ENCODE measurements around the gene ELMO1.

The ELMO1 gene

GRCh38 chr7:37110660-37111424, 337.8 kb downstream of the ELMO1 start:
- Histone ChIP-seq H3K4me1 (ENCODE audit: control insufficient read depth, low read depth, low read length) (peaks cover 7% of the 10 kb centered on the region), H3K27me3 (ENCODE audit: insufficient read depth, low read length, poor library complexity) (no peaks in the 10 kb centered on the region), H3K9ac (ENCODE audit: low read length) (no peak overlapping the region), H2AK5ac (ENCODE audit: low read length) (no peak overlapping the region), H3K36me3 (ENCODE audit: control insufficient read depth, insufficient read depth, low read length) (no peaks in the 10 kb centered on the region), H2BK15ac (replicated peaks; ENCODE audit: low read depth) (no peak overlapping the region), H3K4ac (ENCODE audit: low read depth, low read length) (no peak overlapping the region), H3K4me3 (ENCODE audit: low read length) (no peak overlapping the region), H4K5ac (ENCODE audit: low read length) (no peak overlapping the region), H3K4me2 (ENCODE audit: low read length) (no peak overlapping the region), H3K56ac (ENCODE audit: low read length) (no peak overlapping the region), H3K23ac (ENCODE audit: low read length) (no peak overlapping the region), H4K8ac (ENCODE audit: low read depth, low read length) (no peak overlapping the region), H2BK5ac (ENCODE audit: low read length) (no peak overlapping the region), H3K18ac (ENCODE audit: low read length) (no peak overlapping the region), H3K79me1 (ENCODE audit: low read length) (no peaks in the 10 kb centered on the region), H2BK120ac (ENCODE audit: low read depth, low read length) (no peak overlapping the region), H3K27ac (ENCODE audit: low read depth, low read length) (no peak overlapping the region), H3K79me2 (ENCODE audit: control insufficient read depth, insufficient read depth, low read length) (no peaks in the 10 kb centered on the region)
- no peak for DNase-seq
- WGBS (ENCODE audit: extremely low coverage, insufficient coverage, low lambda C conversion rate) = no CpG with 5 or more reads among the region's 5 CpGs

- no peak overlapping the region for H2AK5ac ChIP-seq (ENCODE audit: low read length)
- no peak overlapping the region for H3K4me2 ChIP-seq (ENCODE audit: low read length)
- no peak overlapping the region for H2BK15ac ChIP-seq (replicated peaks; ENCODE audit: low read depth)
- no peak overlapping the region for H3K56ac ChIP-seq (ENCODE audit: low read length)
- no peak overlapping the region for H4K5ac ChIP-seq (ENCODE audit: low read length)
- H2BK5ac ChIP-seq (ENCODE audit: low read length) = no peak overlapping the region
- no peak overlapping the region for H3K4me3 ChIP-seq (ENCODE audit: low read length)
- no peak overlapping the region for H3K23ac ChIP-seq (ENCODE audit: low read length)
- H4K8ac ChIP-seq (ENCODE audit: low read depth, low read length) = no peak overlapping the region
- H3K4ac ChIP-seq (ENCODE audit: low read depth, low read length) = peak overlapping the region; percentile 20
- H3K4me1 ChIP-seq (ENCODE audit: control insufficient read depth, low read depth, low read length) = peaks cover 7% of the 10 kb centered on the region
- no peaks in the 10 kb centered on the region for H3K79me1 ChIP-seq (ENCODE audit: low read length)
- no peaks in the 10 kb centered on the region for H3K27me3 ChIP-seq (ENCODE audit: insufficient read depth, low read length, poor library complexity)
- no peak overlapping the region for H3K27ac ChIP-seq (ENCODE audit: low read depth, low read length)
- no peak overlapping the region for H2BK120ac ChIP-seq (ENCODE audit: low read depth, low read length)
- no peaks in the 10 kb centered on the region for H3K79me2 ChIP-seq (ENCODE audit: control insufficient read depth, insufficient read depth, low read length)
- H3K18ac ChIP-seq (ENCODE audit: low read length) = peak overlapping the region; percentile 6
- no peaks in the 10 kb centered on the region for H3K36me3 ChIP-seq (ENCODE audit: control insufficient read depth, insufficient read depth, low read length)
- no CpG with 5 or more reads among the region's 5 CpGs for WGBS (ENCODE audit: extremely low coverage, insufficient coverage, low lambda C conversion rate)
- DNase-seq = peak; percentile 70
- H3K9ac ChIP-seq (ENCODE audit: low read length) = no peak overlapping the region
Observed at GRCh38 chr7:37109843-37110242, 338.8 kb downstream of the ELMO1 start.

- H2BK15ac ChIP-seq (replicated peaks; ENCODE audit: low read depth) = no peak overlapping the region
- no peak overlapping the region for H3K4me3 ChIP-seq (ENCODE audit: low read length)
- no peaks in the 10 kb centered on the region for H3K79me2 ChIP-seq (ENCODE audit: control insufficient read depth, insufficient read depth, low read length)
- DNase-seq = no peak
- H4K8ac ChIP-seq (ENCODE audit: low read depth, low read length) = no peak overlapping the region
- H3K18ac ChIP-seq (ENCODE audit: low read length) = no peak overlapping the region
- no peak overlapping the region for H3K9ac ChIP-seq (ENCODE audit: low read length)
- no peak overlapping the region for H2BK5ac ChIP-seq (ENCODE audit: low read length)
- no peaks in the 10 kb centered on the region for H3K79me1 ChIP-seq (ENCODE audit: low read length)
- H3K36me3 ChIP-seq (ENCODE audit: control insufficient read depth, insufficient read depth, low read length) = no peaks in the 10 kb centered on the region
- no peak overlapping the region for H3K23ac ChIP-seq (ENCODE audit: low read length)
- no peak overlapping the region for H4K5ac ChIP-seq (ENCODE audit: low read length)
- no peak overlapping the region for H3K27ac ChIP-seq (ENCODE audit: low read depth, low read length)
- no peaks in the 10 kb centered on the region for H3K27me3 ChIP-seq (ENCODE audit: insufficient read depth, low read length, poor library complexity)
- no peak overlapping the region for H3K4me2 ChIP-seq (ENCODE audit: low read length)
- no CpG with 5 or more reads among the region's 11 CpGs for WGBS (ENCODE audit: extremely low coverage, insufficient coverage, low lambda C conversion rate)
- no peak overlapping the region for H3K4ac ChIP-seq (ENCODE audit: low read depth, low read length)
- H2BK120ac ChIP-seq (ENCODE audit: low read depth, low read length) = no peak overlapping the region
- H2AK5ac ChIP-seq (ENCODE audit: low read length) = no peak overlapping the region
- H3K4me1 ChIP-seq (ENCODE audit: control insufficient read depth, low read depth, low read length) = peaks cover 7% of the 10 kb centered on the region
- peak overlapping the region; percentile 26 for H3K56ac ChIP-seq (ENCODE audit: low read length)
Observed at GRCh38 chr7:37109016-37109683, 339.5 kb downstream of the ELMO1 start.

DNA sequence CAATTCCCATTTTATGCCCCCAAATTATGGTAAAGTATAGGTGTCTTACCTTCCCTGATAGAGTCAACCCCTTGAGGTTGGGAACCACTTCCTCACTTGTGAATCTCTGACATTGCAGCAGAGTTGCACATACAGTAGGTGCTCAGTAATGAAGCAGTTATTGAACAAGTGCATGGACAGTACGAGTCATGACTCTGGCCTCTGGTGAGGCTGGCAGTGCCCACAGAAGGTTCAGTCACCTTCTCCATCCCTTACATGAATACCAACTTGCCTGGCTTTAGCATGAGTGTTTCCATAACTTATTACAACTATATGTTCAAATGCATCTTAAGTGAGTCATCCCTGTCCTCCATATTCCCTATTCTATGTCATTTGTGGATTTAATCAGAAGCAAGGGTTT, 340.0 kb downstream of the ELMO1 start:
- H3K18ac ChIP-seq (ENCODE audit: low read length) = no peak overlapping the region
- WGBS (ENCODE audit: extremely low coverage, insufficient coverage, low lambda C conversion rate) = no CpG with 5 or more reads among the region's 1 CpG
- H3K27me3 ChIP-seq (ENCODE audit: insufficient read depth, low read length, poor library complexity) = no peaks in the 10 kb centered on the region
- no peak overlapping the region for H3K4me2 ChIP-seq (ENCODE audit: low read length)
- no peak overlapping the region for H3K23ac ChIP-seq (ENCODE audit: low read length)
- no peak overlapping the region for H3K27ac ChIP-seq (ENCODE audit: low read depth, low read length)
- no peaks in the 10 kb centered on the region for H3K79me2 ChIP-seq (ENCODE audit: control insufficient read depth, insufficient read depth, low read length)
- no peaks in the 10 kb centered on the region for H3K36me3 ChIP-seq (ENCODE audit: control insufficient read depth, insufficient read depth, low read length)
- H2BK15ac ChIP-seq (replicated peaks; ENCODE audit: low read depth) = no peak overlapping the region
- no peak overlapping the region for H4K5ac ChIP-seq (ENCODE audit: low read length)
- no peak overlapping the region for H3K4ac ChIP-seq (ENCODE audit: low read depth, low read length)
- H3K79me1 ChIP-seq (ENCODE audit: low read length) = no peaks in the 10 kb centered on the region
- H3K4me3 ChIP-seq (ENCODE audit: low read length) = no peak overlapping the region
- H3K9ac ChIP-seq (ENCODE audit: low read length) = no peak overlapping the region
- no peak overlapping the region for H2BK5ac ChIP-seq (ENCODE audit: low read length)
- peaks cover 7% of the 10 kb centered on the region for H3K4me1 ChIP-seq (ENCODE audit: control insufficient read depth, low read depth, low read length)
- no peak for DNase-seq
- H2BK120ac ChIP-seq (ENCODE audit: low read depth, low read length) = no peak overlapping the region
- H2AK5ac ChIP-seq (ENCODE audit: low read length) = no peak overlapping the region
- H3K56ac ChIP-seq (ENCODE audit: low read length) = no peak overlapping the region
- H4K8ac ChIP-seq (ENCODE audit: low read depth, low read length) = no peak overlapping the region

GRCh38 chr7:37107047-37107750, 341.5 kb downstream of the ELMO1 start:
- no peak overlapping the region for H3K27ac ChIP-seq (ENCODE audit: low read depth, low read length)
- no peaks in the 10 kb centered on the region for H3K27me3 ChIP-seq (ENCODE audit: insufficient read depth, low read length, poor library complexity)
- no peaks in the 10 kb centered on the region for H3K79me2 ChIP-seq (ENCODE audit: control insufficient read depth, insufficient read depth, low read length)
- no peak overlapping the region for H3K56ac ChIP-seq (ENCODE audit: low read length)
- H3K4me2 ChIP-seq (ENCODE audit: low read length) = no peak overlapping the region
- DNase-seq = no peak
- H2AK5ac ChIP-seq (ENCODE audit: low read length) = no peak overlapping the region
- no peak overlapping the region for H3K23ac ChIP-seq (ENCODE audit: low read length)
- WGBS (ENCODE audit: extremely low coverage, insufficient coverage, low lambda C conversion rate) = no CpG with 5 or more reads among the region's 4 CpGs
- H3K18ac ChIP-seq (ENCODE audit: low read length) = no peak overlapping the region
- H3K79me1 ChIP-seq (ENCODE audit: low read length) = no peaks in the 10 kb centered on the region
- H2BK15ac ChIP-seq (replicated peaks; ENCODE audit: low read depth) = no peak overlapping the region
- peaks cover 7% of the 10 kb centered on the region for H3K4me1 ChIP-seq (ENCODE audit: control insufficient read depth, low read depth, low read length)
- no peak overlapping the region for H2BK120ac ChIP-seq (ENCODE audit: low read depth, low read length)
- H3K36me3 ChIP-seq (ENCODE audit: control insufficient read depth, insufficient read depth, low read length) = no peaks in the 10 kb centered on the region
- no peak overlapping the region for H3K4ac ChIP-seq (ENCODE audit: low read depth, low read length)
- no peak overlapping the region for H2BK5ac ChIP-seq (ENCODE audit: low read length)
- H4K5ac ChIP-seq (ENCODE audit: low read length) = no peak overlapping the region
- no peak overlapping the region for H3K9ac ChIP-seq (ENCODE audit: low read length)
- H3K4me3 ChIP-seq (ENCODE audit: low read length) = no peak overlapping the region
- H4K8ac ChIP-seq (ENCODE audit: low read depth, low read length) = no peak overlapping the region
